Measurements from ENCODE around the gene RAB14.

GRCh38 chr9:121185178-121185745, 16.4 kb downstream of the RAB14 start:
- TF ChIP-seq POLR2AphosphoS5 (IDR thresholded peaks at IDR 0.05) (no peak), POLR2A (IDR thresholded peaks at IDR 0.05) (no peak), CTCF (IDR thresholded peaks at IDR 0.05) (no peak)

Data from transverse colon (tissue), 4 donors.